ENCODE measurements around the gene KRT7. TPM values are rescaled to one million over a fixed set of nuclear protein-coding genes. Genes with fewer than 3 reads are reported as not detected.

The KRT7 gene
- total RNA-seq, 1 donor, result 1.4 TPM

GRCh38 chr12:52245962-52246569, 13.0 kb downstream of the KRT7 start:
- no peak overlapping the region for H3K4me3 ChIP-seq (ENCODE audit: low read depth, low read length)
- DNase-seq (ENCODE audit: low read depth), result no peak
- no peak for TF ChIP-seq CTCF (IDR thresholded peaks at IDR 0.05; ENCODE audit: insufficient read depth, low read length)

- no peak overlapping the region for H3K4me3 ChIP-seq (ENCODE audit: low read depth, low read length)
- DNase-seq (ENCODE audit: low read depth), result no peak
- no peak for TF ChIP-seq CTCF (IDR thresholded peaks at IDR 0.05; ENCODE audit: insufficient read depth, low read length)
Measured at GRCh38 chr12:52246720-52247621, 13.9 kb downstream of the KRT7 start.

- TF ChIP-seq CTCF (IDR thresholded peaks at IDR 0.05; ENCODE audit: insufficient read depth, low read length), result no peak
- no peak overlapping the region for H3K4me3 ChIP-seq (ENCODE audit: low read depth, low read length)
- DNase-seq (ENCODE audit: low read depth), result no peak
Measured at GRCh38 chr12:52247622-52248540, 14.8 kb downstream of the KRT7 start.

GRCh38 chr12:52248541-52249461, 15.8 kb downstream of the KRT7 start:
- no peak for TF ChIP-seq CTCF (IDR thresholded peaks at IDR 0.05; ENCODE audit: insufficient read depth, low read length)
- peak; percentile 36 for DNase-seq (ENCODE audit: low read depth)
- no peak overlapping the region for H3K4me3 ChIP-seq (ENCODE audit: low read depth, low read length)

- no peak for DNase-seq (ENCODE audit: low read depth)
- no peak for TF ChIP-seq CTCF (IDR thresholded peaks at IDR 0.05; ENCODE audit: insufficient read depth, low read length)
- no peak overlapping the region for H3K4me3 ChIP-seq (ENCODE audit: low read depth, low read length)
Measured at GRCh38 chr12:52249511-52250047, 16.5 kb downstream of the KRT7 start.
